SK-N-SH treated with all-trans-retinoic acid at 6 μM for 48 hours (cell line): ENCODE data around the gene NUP210.
A peak's percentile ranks its signal among the peaks of the same experiment; 100 is the strongest.

Source experiments
- ATAC-seq: fragments of 200-7000 bp; cut with Tn5 transposase; 3 replicates; pipeline ENCODE4 v1.9.1; 2020; ENCODE audit warnings: mild to moderate bottlenecking, moderate library complexity
- ARNTL ChIP-seq: fragments of 450-650 bp; formaldehyde crosslinking; IDR thresholded peaks from 2 replicates; pipeline ENCODE4 v1.5.0; 2020; ENCODE audit warnings: low read depth, mild to moderate bottlenecking, moderate library complexity, borderline replicate concordance
- BACH2 ChIP-seq: fragments of 250-450 bp; sonication (Bioruptor Pico); IDR thresholded peaks from 2 replicates; pipeline ENCODE4 v1.9.0; 2021; ENCODE audit warnings: mild to moderate bottlenecking, borderline replicate concordance
- CREB5 ChIP-seq: fragments of 250-450 bp; sonication (Bioruptor Pico); IDR thresholded peaks from 2 replicates; pipeline ENCODE4 v1.5.1; 2020; ENCODE audit warnings: low read depth, mild to moderate bottlenecking, moderate library complexity
- CSDC2 ChIP-seq: fragments of 250-450 bp; sonication (Bioruptor Pico); IDR thresholded peaks from 2 replicates; pipeline ENCODE4 v1.5.0; 2020; ENCODE audit warnings: mild to moderate bottlenecking, moderate library complexity
- GLIS3 ChIP-seq: fragments of 250-450 bp; sonication (Bioruptor Pico); IDR thresholded peaks from 2 replicates; pipeline ENCODE4 v1.5.0; 2020; ENCODE audit warnings: mild to moderate bottlenecking, moderate library complexity
- ISL1 ChIP-seq: fragments of 250-450 bp; sonication (Bioruptor Pico); IDR thresholded peaks from 2 replicates; pipeline ENCODE4 v2.1.2; 2022; ENCODE audit warnings: mild to moderate bottlenecking, moderate library complexity
- PATZ1 ChIP-seq: fragments of 250-450 bp; sonication (Bioruptor Pico); IDR thresholded peaks from 2 replicates; pipeline ENCODE4 v1.8.0; 2020; ENCODE audit warnings: mild to moderate bottlenecking, moderate library complexity, borderline replicate concordance
- POU6F1 ChIP-seq: fragments of 250-450 bp; sonication (Bioruptor Pico); IDR thresholded peaks from 2 replicates; pipeline ENCODE4 v1.8.0; 2021; ENCODE audit warnings: low read depth, mild to moderate bottlenecking, moderate library complexity, borderline replicate concordance
- PPARA ChIP-seq: fragments of 250-450 bp; sonication (Bioruptor Pico); IDR thresholded peaks from 2 replicates; pipeline ENCODE4 v1.5.0; 2020; ENCODE audit warnings: mild to moderate bottlenecking, borderline replicate concordance
- RARB ChIP-seq: fragments of 250-450 bp; sonication (Bioruptor Pico); IDR thresholded peaks from 2 replicates; pipeline ENCODE4 v1.8.0; 2021; ENCODE audit warnings: mild to moderate bottlenecking, moderate library complexity
- SNAI2 ChIP-seq: fragments of 250-450 bp; sonication (Bioruptor Pico); IDR thresholded peaks from 2 replicates; pipeline ENCODE4 v1.5.0; 2020; ENCODE audit warnings: mild to moderate bottlenecking, moderate library complexity
- TCF4 ChIP-seq: fragments of 250-450 bp; sonication (Bioruptor Pico); IDR thresholded peaks from 2 replicates; pipeline ENCODE4 v1.8.0; 2021; ENCODE audit warnings: mild to moderate bottlenecking, moderate library complexity, borderline replicate concordance
- TOX ChIP-seq: fragments of 250-450 bp; sonication (Bioruptor Pico); IDR thresholded peaks from 2 replicates; pipeline ENCODE4 v1.8.0; 2021; ENCODE audit warnings: mild to moderate bottlenecking, moderate library complexity, borderline replicate concordance
- ZC3H10 ChIP-seq: fragments of 250-450 bp; sonication (Bioruptor Pico); IDR thresholded peaks from 2 replicates; pipeline ENCODE4 v1.5.1; 2021; ENCODE audit warnings: mild to moderate bottlenecking, moderate library complexity
- ZFP3 ChIP-seq: fragments of 250-450 bp; sonication (Bioruptor Pico); IDR thresholded peaks from 2 replicates; pipeline ENCODE4 v1.5.0; 2020; ENCODE audit warnings: mild to moderate bottlenecking, moderate library complexity
- ZFP30 ChIP-seq: fragments of 450-650 bp; formaldehyde crosslinking; IDR thresholded peaks from 2 replicates; pipeline ENCODE4 v1.5.0; 2022; ENCODE audit warnings: mild to moderate bottlenecking, moderate library complexity
- ZNF565 ChIP-seq: fragments of 450-650 bp; formaldehyde crosslinking; conservative IDR thresholded peaks from 2 replicates; pipeline ENCODE4 v1.5.0; 2020; ENCODE audit warnings: low read depth, mild to moderate bottlenecking, moderate library complexity
- ZNF70 ChIP-seq: fragments of 450-650 bp; formaldehyde crosslinking; IDR thresholded peaks from 2 replicates; pipeline ENCODE4 v1.5.0; 2020; ENCODE audit warnings: mild to moderate bottlenecking, moderate library complexity
- ZNF8 ChIP-seq: fragments of 450-650 bp; formaldehyde crosslinking; IDR thresholded peaks from 2 replicates; pipeline ENCODE4 v1.5.0; 2020; ENCODE audit warnings: mild to moderate bottlenecking, moderate library complexity
- TF ChIP-seq, protein P1 (sequence below): fragments of 250-450 bp; sonication (Bioruptor Pico); IDR thresholded peaks from 2 replicates; pipeline ENCODE4 v1.5.1; 2021; ENCODE audit warnings: mild to moderate bottlenecking, moderate library complexity
- TF ChIP-seq, protein P2 (sequence below): fragments of 250-450 bp; sonication (Bioruptor Pico); IDR thresholded peaks from 2 replicates; pipeline ENCODE4 v1.5.0; 2020; ENCODE audit warnings: mild to moderate bottlenecking, moderate library complexity

NUP210 gene

DNA sequence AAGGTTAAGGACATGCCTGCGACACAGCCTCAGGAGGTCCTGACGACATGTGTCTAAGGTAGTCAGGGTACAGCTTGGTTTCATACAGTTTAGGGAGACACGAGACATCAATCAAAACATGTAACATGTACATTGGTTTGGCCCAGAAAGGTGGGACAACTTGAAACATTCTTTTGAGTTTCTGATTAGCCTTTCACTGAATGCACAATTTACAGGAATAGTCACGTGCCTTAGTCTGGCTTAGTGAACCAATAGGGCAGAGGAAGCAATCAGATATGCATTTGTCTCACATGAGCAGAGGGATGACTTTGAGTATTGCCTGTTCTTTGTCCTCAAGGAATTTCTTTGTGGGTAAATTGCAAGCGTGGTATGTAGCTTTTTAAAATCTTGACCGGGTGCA, 35.5 kb upstream of the NUP210 start:
- TF ChIP-seq TCF4 (CRISPR knock-in tag) (no peak), CREB5 (CRISPR knock-in tag) (no peak), ZNF70 (CRISPR knock-in tag) (no peak), RARB (no peak), SNAI2 (CRISPR knock-in tag) (no peak), CSDC2 (no peak), BACH2 (no peak), PPARA (no peak)
- TF ChIP-seq, protein P1, sequence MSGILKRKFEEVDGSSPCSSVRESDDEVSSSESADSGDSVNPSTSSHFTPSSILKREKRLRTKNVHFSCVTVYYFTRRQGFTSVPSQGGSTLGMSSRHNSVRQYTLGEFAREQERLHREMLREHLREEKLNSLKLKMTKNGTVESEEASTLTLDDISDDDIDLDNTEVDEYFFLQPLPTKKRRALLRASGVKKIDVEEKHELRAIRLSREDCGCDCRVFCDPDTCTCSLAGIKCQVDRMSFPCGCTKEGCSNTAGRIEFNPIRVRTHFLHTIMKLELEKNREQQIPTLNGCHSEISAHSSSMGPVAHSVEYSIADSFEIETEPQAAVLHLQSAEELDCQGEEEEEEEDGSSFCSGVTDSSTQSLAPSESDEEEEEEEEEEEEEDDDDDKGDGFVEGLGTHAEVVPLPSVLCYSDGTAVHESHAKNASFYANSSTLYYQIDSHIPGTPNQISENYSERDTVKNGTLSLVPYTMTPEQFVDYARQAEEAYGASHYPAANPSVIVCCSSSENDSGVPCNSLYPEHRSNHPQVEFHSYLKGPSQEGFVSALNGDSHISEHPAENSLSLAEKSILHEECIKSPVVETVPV = no peak
- TF ChIP-seq, all 23 proteins: peak for 0
- ATAC-seq = no peak

DNA sequence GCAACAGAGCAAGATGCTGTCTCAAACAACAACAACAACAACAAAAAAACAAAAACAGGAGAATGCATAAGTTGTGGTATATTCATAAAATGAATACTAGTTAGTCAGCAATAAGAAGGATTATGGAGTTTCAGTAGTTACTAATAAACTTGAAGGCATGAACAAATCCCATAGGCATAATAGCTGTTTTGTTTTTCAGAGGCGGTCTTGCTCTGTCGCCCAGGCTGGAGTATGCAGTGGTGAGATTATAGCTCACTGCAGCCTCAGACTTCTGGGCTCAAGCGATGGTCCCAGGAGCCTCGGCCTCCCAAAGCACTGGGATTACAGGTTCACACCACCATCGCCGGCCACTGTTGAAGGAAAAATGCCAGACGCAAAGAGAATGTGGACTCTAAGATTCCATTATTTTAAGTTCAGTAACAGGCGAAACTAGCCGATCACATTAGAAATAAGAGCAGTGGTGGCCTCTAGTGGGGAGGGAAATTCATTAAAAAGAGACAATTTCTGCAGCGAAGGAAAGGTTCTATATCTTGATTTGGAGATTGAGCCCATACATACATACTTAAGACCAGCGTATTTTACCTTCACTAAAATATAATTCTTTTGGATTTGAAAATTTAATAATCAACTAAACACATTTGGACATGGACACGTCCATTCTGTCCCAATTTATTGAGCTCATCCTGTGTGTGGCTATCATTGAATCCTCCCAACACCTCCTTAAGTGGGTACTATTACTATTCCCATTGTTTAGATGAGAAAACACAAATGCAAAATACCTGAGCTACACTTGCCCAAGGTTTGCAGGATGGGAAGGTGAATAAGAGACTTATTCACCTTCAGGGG, 32.6 kb upstream of the NUP210 start:
- ATAC-seq = peak; percentile 66
- no peak for TF ChIP-seq ZC3H10 (CRISPR knock-in tag)
- no peak for TF ChIP-seq TOX (CRISPR knock-in tag)
- TF ChIP-seq, protein P1 = no peak
- TF ChIP-seq CSDC2 = no peak
- no peak for TF ChIP-seq PPARA
- no peak for TF ChIP-seq GLIS3 (CRISPR knock-in tag)
- TF ChIP-seq PATZ1 = no peak
- TF ChIP-seq ZFP30 (CRISPR knock-in tag) = no peak
- no peak for TF ChIP-seq RARB
- TF ChIP-seq SNAI2 (CRISPR knock-in tag) = no peak
- TF ChIP-seq ZNF70 (CRISPR knock-in tag) = no peak
- no peak for TF ChIP-seq CREB5 (CRISPR knock-in tag)
- no peak for TF ChIP-seq BACH2
- TF ChIP-seq ZNF565 (CRISPR knock-in tag) = no peak
- TF ChIP-seq ZFP3 = no peak
- TF ChIP-seq, protein P2, sequence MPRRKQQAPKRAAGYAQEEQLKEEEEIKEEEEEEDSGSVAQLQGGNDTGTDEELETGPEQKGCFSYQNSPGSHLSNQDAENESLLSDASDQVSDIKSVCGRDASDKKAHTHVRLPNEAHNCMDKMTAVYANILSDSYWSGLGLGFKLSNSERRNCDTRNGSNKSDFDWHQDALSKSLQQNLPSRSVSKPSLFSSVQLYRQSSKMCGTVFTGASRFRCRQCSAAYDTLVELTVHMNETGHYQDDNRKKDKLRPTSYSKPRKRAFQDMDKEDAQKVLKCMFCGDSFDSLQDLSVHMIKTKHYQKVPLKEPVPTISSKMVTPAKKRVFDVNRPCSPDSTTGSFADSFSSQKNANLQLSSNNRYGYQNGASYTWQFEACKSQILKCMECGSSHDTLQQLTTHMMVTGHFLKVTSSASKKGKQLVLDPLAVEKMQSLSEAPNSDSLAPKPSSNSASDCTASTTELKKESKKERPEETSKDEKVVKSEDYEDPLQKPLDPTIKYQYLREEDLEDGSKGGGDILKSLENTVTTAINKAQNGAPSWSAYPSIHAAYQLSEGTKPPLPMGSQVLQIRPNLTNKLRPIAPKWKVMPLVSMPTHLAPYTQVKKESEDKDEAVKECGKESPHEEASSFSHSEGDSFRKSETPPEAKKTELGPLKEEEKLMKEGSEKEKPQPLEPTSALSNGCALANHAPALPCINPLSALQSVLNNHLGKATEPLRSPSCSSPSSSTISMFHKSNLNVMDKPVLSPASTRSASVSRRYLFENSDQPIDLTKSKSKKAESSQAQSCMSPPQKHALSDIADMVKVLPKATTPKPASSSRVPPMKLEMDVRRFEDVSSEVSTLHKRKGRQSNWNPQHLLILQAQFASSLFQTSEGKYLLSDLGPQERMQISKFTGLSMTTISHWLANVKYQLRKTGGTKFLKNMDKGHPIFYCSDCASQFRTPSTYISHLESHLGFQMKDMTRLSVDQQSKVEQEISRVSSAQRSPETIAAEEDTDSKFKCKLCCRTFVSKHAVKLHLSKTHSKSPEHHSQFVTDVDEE (CRISPR knock-in tag) = no peak
- no peak for TF ChIP-seq ARNTL
- TF ChIP-seq ISL1 (CRISPR knock-in tag) = no peak
- TF ChIP-seq POU6F1 (CRISPR knock-in tag) = no peak
- no peak for TF ChIP-seq ZNF8 (CRISPR knock-in tag)
